Common myeloid progenitor, CD34-positive (primary cell): ENCODE measurements around the gene NUDT4.
"Not testable (repeated sequence)": the region's sequence is repeated elsewhere in the genome, so short reads cannot be mapped to it uniquely, and the experiment has no call there.

Source experiments
- CTCF ChIA-PET: fragments of 350-600 bp; sonication (Branson Sonifier 250); formaldehyde crosslinking; loops from one replicate; lab custom pipeline; 2021; ENCODE audit warnings: antibody characterized with exemption; lab: Charles Lee
- POLR2A ChIA-PET: fragments of 350-600 bp; sonication (Branson Sonifier 250); formaldehyde crosslinking; loops from one replicate; lab custom pipeline; 2021; ENCODE audit warnings: antibody characterized with exemption; lab: Charles Lee
- DNase-seq, 3 donors: peaks; one replicate each; pipeline versions ENCODE4 v3.0.0 to v3.0.0-alpha.2; 2013
- H3K27ac ChIP-seq, 2 experiments: 1 replicate in 1 of 2; 2 replicates in 1 of 2; pipeline ENCODE4 v1.7.0; 2013; ENCODE audit warnings: inconsistent platforms in 2 of 2, low read length in 2 of 2, mild to moderate bottlenecking in 2 of 2, low read depth in 1 of 2, moderate library complexity in 1 of 2; ENCODE audit not compliant: severe bottlenecking in 2 of 2, insufficient read depth in 1 of 2, poor library complexity in 1 of 2
- H3K27me3 ChIP-seq, 5 experiments: replicated peaks in 2 of 5; 1 replicate in 3 of 5; 2 replicates in 2 of 5; pipeline versions ENCODE4 v1.6.1 to v1.7.0; 2013; ENCODE audit warnings: low read length in 4 of 5, mild to moderate bottlenecking in 2 of 5, moderate library complexity in 2 of 5, inconsistent platforms in 1 of 5; ENCODE audit not compliant: insufficient read depth in 5 of 5, control insufficient read depth in 4 of 5
- H3K36me3 ChIP-seq, 4 experiments: 1 replicate in 2 of 4; 2 replicates in 2 of 4; pipeline versions ENCODE4 v1.6.1 to v1.7.0; 2013; ENCODE audit warnings: low read length in 3 of 4, control low read depth in 1 of 4, mild to moderate bottlenecking in 1 of 4; ENCODE audit not compliant: control insufficient read depth in 4 of 4, insufficient read depth in 4 of 4
- H3K4me1 ChIP-seq, 4 experiments: 1 replicate in 3 of 4; 2 replicates in 1 of 4; pipeline versions ENCODE4 v1.6.1 to v1.7.1; 2013; ENCODE audit warnings: low read length in 3 of 4, mild to moderate bottlenecking in 3 of 4, control low read depth in 1 of 4, inconsistent platforms in 1 of 4, moderate library complexity in 1 of 4; ENCODE audit not compliant: control insufficient read depth in 4 of 4, insufficient read depth in 4 of 4; ENCODE audit errors: control extremely low read depth in 1 of 4
- H3K4me3 ChIP-seq, 7 experiments: 1 replicate in 4 of 7; 2 replicates in 3 of 7; pipeline versions ENCODE4 v1.5.1 to v1.7.0; 2013; ENCODE audit warnings: mild to moderate bottlenecking in 7 of 7, low read length in 6 of 7, moderate library complexity in 6 of 7, inconsistent platforms in 2 of 7, low read depth in 2 of 7, control low read depth in 1 of 7; ENCODE audit not compliant: insufficient read depth in 4 of 7, control insufficient read depth in 1 of 7; ENCODE audit errors: extremely low read depth in 1 of 7
- H3K9me3 ChIP-seq, 5 experiments: 1 replicate in 4 of 5; 2 replicates in 1 of 5; pipeline versions ENCODE4 v1.6.1 to v1.7.1; 2013; ENCODE audit warnings: low read length in 4 of 5, mild to moderate bottlenecking in 2 of 5, inconsistent platforms in 1 of 5, low read depth in 1 of 5, moderate library complexity in 1 of 5; ENCODE audit not compliant: control insufficient read depth in 4 of 5, insufficient read depth in 2 of 5; ENCODE audit errors: control extremely low read depth in 1 of 5
- WGBS: methylation state at CpG from one replicate; pipeline ENCODE4 v1.1.5; 2013; ENCODE audit not compliant: insufficient coverage; 5-methylcytosine and 5-hydroxymethylcytosine counted together

Gene NUDT4

DNA sequence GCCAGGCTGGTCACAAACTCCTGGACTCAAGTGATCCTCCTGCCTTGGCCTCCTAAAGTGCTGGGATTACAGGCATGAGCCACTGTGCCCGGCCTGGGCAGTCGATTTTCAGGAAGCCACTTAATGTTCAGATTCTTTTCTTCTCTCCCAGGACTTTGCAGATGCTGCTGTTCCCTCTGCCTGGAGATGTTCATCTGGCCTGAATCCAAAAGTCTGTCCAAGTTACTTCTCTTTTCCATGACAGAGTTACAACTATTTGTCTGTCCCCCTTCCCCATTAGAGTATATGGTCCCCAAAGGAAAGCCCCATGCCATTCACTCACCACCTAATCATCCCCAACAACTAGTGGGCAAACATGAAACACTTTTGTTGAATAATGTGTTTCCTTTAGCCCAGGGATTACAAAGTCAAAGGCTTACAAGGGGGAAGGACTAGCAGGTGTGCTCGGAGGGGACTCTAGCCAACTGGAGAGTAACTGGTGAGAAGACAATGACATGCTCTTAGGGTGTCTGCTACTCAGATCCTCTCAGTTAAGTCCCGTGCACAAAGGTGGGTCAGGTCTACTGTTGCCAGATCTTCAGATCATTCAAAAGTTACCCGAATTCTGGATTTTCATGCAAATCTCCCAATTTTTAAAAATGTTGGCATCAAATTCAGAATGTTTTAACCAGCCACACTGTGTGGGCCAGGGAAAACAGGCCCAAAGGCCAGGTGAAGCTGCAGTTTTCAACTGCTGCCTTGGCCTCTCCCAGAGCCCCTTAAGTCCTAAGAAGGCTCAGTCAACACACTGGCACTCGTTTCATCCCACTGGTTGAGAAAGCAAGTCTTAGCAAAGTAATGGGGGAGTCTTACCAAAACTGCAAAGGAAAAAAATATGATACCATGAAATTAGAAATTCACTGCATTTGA lies 29.6 kb downstream of the NUDT4 start:
- no peaks in the 10 kb centered on the region for H3K27me3 ChIP-seq
- no peak overlapping the region for H3K4me3 ChIP-seq
- no peaks in the 10 kb centered on the region for H3K9me3 ChIP-seq
- H3K36me3 ChIP-seq, result peaks cover 12 to 43% (median 19%) of the 10 kb centered on the region in 4 experiments
- no peak for DNase-seq
- 100% methylated on average over 4 of the region's 6 CpGs for WGBS
- no peaks in the 10 kb centered on the region for H3K4me1 ChIP-seq
- ChIA-PET POLR2A (no interaction called here), CTCF (interaction anchor here (1.2 to 3.2 kb wide), 5 partner anchors 10 to 381 kb away, joined by 4 to 14 read pairs (median 7); no protein-coding TSS in a partner anchor)
- H3K27ac ChIP-seq, result peak overlapping the region in 1 of 2 experiments; percentile 31

DNA sequence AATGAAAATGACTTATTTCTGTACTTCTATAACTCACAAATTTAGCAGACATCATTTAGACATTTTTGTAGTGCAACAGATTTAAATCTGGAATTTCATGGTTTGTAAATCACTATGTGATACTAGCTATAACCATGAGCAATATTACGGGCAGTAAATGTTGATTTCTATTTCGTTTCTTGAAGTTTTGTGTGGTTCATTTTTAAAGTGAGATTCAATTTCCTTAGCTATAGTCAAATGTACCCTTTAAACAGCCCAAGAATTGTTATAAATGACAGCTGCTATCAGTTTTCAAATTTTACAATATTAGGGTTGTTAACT lies 30.2 kb downstream of the NUDT4 start:
- Histone ChIP-seq H3K36me3 (peaks cover 12 to 38% (median 17%) of the 10 kb centered on the region in 4 experiments), H3K4me1 (peaks cover 0 to 1% (median under 1%) of the 10 kb centered on the region in 4 experiments), H3K9me3 (no peaks in the 10 kb centered on the region), H3K27ac (no peak overlapping the region), H3K4me3 (no peak overlapping the region), H3K27me3 (no peaks in the 10 kb centered on the region)
- no peak for DNase-seq
- POLR2A ChIA-PET, result no interaction called here
- WGBS, result no CpG with 5 or more reads among the region's 2 CpGs
- CTCF ChIA-PET, result interaction anchor here (1.2 to 2.7 kb wide), 3 partner anchors 11 to 382 kb away, joined by 4 to 8 read pairs (median 4); no protein-coding TSS in a partner anchor

DNA sequence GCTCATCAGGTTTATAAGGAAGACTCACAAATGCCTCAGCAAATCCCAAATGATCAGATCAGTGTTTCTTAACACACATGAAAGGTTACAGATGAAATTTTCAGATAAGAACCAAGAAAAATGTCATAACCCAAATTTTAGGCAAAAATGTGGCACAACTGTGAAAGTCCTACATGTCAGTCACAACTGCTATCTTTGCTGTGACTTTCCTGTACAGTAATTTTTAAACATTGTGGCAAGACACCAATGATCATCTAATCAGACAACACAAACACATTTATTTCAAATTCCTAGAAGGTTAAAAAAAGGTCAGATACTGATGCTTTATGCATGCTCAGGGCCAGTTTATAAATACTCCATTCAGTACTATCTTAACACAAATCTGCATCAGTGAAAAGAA lies 31.1 kb downstream of the NUDT4 start:
- DNase-seq, result no peak
- Histone ChIP-seq H3K4me3 (no peak overlapping the region), H3K27ac (no peak overlapping the region), H3K9me3 (no peaks in the 10 kb centered on the region), H3K4me1 (peaks cover 5 to 10% (median 7%) of the 10 kb centered on the region in 4 experiments), H3K36me3 (peaks cover 12 to 38% (median 16%) of the 10 kb centered on the region in 4 experiments), H3K27me3 (no peaks in the 10 kb centered on the region)
- ChIA-PET POLR2A (no interaction called here), CTCF (interaction anchor here (1.2 to 2.7 kb wide), 4 partner anchors 11 to 422 kb away, joined by 4 to 8 read pairs (median 4); no protein-coding TSS in a partner anchor)

DNA sequence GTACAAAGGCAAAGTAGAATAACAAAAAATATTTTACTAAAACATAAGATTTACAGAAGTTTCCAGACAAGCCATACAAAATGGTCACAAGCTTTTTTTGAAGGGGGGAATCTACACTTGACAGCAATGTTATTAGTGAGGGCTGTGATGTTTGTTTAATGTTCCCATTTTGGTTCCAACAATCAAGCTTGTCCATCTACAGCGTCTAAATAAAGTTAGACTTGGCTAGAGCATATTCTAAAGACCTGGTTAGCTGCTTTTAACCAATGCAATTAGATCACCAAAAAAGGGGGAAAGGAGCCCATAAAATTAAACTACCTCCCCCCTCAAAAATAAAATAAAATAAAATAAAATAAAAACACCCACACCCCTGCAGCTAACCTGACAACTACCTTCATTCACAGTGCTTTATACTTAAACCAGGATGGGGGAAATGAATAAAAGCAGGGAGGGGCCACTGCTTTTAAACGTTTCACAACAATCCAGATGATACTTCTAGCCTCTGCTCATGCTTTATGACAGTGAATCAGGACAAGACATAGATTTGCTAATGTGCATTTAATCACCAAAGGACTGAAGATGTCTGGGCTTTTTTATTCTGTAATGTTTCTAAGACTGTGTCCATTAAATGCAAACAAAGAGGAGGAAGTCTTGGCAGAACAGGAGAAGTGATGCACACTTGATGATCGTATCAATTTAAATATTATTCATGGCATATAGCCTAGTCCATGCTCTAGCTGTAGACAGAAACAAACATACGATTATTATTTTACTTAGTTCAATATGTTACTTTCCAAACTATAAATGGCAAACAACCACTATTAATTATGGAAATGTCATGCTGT lies 31.8 kb downstream of the NUDT4 start:
- peaks cover 5 to 11% (median 7%) of the 10 kb centered on the region in 4 experiments for H3K4me1 ChIP-seq
- H3K27me3 ChIP-seq, H3K4me3 ChIP-seq, POLR2A ChIA-PET, H3K27ac ChIP-seq, DNase-seq, H3K9me3 ChIP-seq: not testable (repeated sequence)
- CTCF ChIA-PET, result interaction anchor here (1.8 to 2.7 kb wide), 2 partner anchors 11 to 423 kb away, joined by 5 to 8 read pairs; no protein-coding TSS in a partner anchor
- no CpG with 5 or more reads among the region's 4 CpGs for WGBS
- H3K36me3 ChIP-seq, result peaks cover 12 to 38% (median 15%) of the 10 kb centered on the region in 4 experiments

DNA sequence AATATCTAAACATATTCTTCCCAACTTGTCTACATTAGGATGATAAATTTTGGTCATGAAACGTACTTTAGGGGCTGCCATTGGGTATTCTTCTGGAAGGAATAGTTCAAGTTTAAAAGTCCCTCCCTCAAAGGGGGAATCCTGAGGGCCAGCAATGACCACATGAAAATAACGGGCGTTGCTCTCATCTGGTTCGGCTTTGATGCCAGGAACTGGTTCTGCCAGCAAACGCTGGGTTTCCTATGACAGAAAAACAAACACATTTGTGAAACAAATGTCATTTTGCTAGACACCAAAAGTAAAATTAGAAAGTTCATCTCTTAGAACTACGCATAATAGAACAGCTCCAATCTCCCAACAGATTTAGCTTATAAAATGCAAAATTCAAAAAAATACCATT lies 33.3 kb downstream of the NUDT4 start:
- H3K27me3 ChIP-seq, DNase-seq, POLR2A ChIA-PET, H3K4me3 ChIP-seq, H3K27ac ChIP-seq, H3K9me3 ChIP-seq: not testable (repeated sequence)
- CTCF ChIA-PET, result interaction anchor here (1.0 to 1.6 kb wide), 2 partner anchors 9 to 15 kb away, joined by 3 to 8 read pairs; no protein-coding TSS in a partner anchor
- Histone ChIP-seq H3K36me3 (peaks cover 12 to 38% (median 15%) of the 10 kb centered on the region in 4 experiments), H3K4me1 (peaks cover 5 to 17% (median 11%) of the 10 kb centered on the region in 4 experiments)
- 98% methylated on average over 5 of the region's 6 CpGs for WGBS

DNA sequence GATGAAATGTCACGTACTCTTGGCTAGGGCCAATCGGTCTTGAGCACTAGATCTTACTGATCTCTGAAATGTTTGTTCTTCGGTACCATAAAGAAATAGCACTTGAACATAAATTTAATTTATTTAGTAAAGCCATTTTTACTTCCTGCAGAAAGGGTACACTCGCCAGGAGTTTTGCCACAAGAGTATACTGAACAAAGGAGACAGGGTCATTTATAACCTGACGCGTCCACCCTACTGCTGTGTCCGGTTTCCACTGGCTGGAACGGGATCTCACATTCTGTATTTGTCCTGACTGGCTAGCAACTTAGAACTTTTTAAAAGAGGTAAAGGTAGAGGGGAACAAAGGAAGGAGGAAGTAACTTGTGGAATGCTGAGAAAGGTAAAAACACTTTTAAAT lies 34.7 kb downstream of the NUDT4 start:
- peaks cover 8 to 30% (median 14%) of the 10 kb centered on the region in 4 experiments for H3K36me3 ChIP-seq
- H3K4me3 ChIP-seq, DNase-seq, POLR2A ChIA-PET, H3K9me3 ChIP-seq, H3K27ac ChIP-seq, H3K27me3 ChIP-seq: not testable (repeated sequence)
- CTCF ChIA-PET, result interaction anchor here (1.1 to 3.0 kb wide), 3 partner anchors 10 to 26 kb away, joined by 3 to 13 read pairs (median 9); no protein-coding TSS in a partner anchor
- no CpG with 5 or more reads among the region's 8 CpGs for WGBS
- peaks cover 5 to 25% (median 15%) of the 10 kb centered on the region in 4 experiments for H3K4me1 ChIP-seq
